AG08396 (cell line): ENCODE results near the gene CNGB1.
"Not testable (repeated sequence)": the region's sequence is repeated elsewhere in the genome, so short reads cannot be mapped to it uniquely, and the experiment has no call there.

Experiments
- DNase-seq: peaks from one replicate; pipeline ENCODE4 v3.0.0; 2012; ENCODE audit warnings: low spot score, mixed read lengths

CNGB1 gene

DNA sequence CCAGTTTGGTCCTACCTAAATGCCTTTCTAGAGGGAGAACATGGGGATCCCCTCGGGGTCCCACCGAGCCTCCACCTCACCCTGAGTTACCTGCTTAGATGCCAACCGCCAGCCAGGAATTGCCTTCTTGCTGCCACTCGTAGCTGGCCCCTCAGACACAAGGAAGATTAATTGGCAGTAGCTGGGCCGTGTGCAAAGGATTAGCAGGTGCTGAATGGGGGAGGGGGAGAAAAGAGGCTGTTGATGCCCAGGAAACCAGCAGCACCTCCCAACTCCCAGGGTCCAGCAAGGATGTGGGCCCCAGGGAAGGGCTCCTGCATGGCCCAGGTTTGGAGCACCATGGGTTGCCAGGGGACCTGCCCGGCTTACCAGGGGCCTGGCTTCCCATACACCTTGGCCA lies at the start of gene CNGB1:
TSS of gene CNGB1 (minus strand) at position 159 of the 400 bp plus-strand sequence. CDS start 3,842 bp downstream, outside the sequence.
- no peak for DNase-seq

DNA sequence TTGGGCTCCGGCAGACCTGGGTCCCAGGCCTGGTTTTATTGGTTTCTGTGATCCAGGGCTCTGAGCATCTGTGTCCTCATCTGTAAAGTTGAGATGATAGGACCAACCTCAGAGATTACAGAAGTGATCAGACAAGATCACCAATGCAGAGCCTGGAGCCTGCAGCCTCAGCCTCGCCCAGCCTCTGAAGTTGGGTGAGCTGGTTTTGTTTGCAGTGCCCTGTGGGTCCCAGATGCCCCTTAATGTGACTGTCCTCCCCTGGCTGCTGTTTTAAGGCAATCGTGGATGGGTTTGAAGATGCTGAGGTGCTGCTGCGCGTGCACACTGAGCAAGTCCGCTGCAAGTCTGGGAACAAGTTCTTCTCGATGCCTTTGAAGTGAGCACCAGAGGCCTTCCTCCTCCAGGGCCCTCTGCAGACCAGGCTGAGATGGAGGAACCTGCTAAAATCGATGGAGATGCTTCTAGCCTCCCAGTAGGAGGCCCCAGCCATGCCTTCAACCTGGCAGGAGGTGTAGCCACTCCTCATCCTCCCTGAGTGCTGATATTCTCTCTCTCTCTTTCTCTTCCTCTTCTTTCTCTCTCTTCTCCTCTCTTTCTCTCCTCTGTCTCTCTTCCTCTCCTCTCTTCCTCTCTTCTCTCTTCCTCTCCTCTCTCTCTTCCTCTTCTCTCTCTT lies 49.1 kb upstream of the CNGB1 start:
- DNase-seq, result no peak

DNA sequence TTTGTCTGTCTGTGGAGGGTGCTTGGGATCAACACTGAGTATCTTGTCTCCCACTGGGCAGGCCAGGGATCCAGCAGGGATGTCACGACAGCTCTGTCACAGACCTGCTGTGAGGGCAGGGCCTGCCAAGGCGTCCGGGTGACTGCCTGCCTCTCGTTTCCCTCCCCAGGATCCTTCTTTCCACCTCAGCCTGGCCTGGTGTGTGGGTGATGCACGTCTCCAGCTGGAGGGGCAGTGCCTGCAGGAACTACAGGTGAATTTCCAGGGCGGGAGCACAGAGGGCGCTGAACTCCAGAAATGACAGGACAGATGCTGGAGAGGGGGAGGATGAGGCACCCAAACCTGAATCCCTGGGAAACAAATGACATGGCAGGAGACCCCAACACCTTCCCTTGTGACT lies 47.9 kb upstream of the CNGB1 start:
- DNase-seq, result no peak

DNA sequence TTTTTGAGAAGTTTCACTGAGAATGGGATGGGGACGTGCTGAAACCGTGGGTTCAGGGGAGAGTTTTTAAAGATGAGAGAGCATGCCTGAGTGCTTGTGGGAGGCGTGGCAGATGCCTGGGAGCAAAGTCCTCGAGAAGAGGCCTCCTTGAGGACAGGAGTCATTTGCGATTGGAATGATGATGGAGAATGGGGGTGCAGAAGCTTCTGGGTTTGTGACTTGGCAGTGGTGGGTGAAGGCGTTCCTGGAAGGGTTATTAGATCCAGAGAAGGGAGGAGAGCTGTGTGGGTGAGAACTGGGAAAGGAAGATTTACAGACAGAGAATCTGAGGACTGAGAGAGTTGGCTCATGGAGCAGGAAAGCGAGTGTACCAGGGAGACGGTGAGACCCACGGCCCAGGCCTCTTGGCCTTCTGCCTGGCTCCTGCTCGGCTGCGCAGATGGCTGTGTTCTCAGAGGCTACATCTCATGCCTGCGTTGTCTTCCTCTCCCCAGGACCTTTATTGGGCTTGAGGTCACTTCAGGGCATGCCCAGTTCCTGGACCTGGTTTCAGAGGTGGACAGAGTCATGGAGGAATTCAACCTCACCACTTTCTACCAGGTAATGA lies 46.0 kb upstream of the CNGB1 start:
- DNase-seq, result no peak

DNA sequence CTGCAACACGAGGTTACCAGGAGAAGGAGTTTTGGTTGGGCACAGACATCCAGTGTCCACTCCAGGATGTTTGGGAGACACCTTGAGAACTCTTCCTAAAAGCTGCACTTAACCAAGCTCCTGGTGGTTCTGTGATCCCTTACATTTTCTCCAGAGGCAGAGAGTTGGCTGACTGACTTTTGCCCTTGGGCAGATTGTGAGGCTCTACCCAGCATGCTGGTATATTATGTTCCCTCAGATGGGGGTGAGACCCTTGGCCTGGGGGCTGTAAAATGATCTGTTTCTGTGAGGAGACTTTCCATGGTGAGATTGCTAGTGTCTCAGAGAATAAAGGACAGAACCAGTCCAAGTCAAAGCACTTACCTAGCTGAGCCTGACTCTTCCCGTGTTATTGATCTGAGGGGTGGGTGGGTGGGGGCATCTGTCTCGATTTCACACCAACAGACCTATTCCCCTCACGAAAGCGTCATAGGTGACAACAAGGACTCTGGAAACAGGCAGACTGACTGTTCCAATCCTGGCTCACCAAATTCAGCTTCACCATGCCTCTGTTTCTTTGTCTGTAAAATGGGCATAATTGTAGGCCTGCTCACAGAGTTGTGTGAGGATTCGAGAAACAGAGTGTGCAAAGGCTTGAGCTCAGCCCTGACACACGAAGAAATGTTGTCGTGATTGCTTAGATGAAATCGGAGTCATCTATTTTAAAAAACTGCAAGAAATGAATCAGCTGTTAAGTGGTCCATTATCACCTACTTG lies 42.5 kb upstream of the CNGB1 start:
- no peak for DNase-seq

DNA sequence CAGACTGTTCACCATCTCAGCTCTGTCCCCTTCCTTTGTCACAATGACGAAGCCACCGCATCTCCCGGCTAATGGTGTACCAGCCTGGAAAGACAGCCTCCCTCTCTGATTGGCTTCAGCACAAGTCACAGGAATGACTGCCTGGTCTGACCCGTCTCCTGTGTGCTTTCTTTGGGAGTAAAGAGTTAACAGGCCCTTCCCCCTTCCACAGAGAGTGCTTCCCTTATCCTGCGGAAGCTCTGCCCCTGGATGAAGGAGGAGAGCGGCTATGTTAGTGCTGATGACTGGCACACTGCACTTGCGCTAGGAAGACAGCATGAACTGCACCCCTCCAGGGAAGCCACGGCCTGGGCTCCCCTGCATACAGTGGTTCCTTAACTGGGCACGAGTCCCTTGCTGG lies 41.6 kb upstream of the CNGB1 start:
- no peak for DNase-seq

DNA sequence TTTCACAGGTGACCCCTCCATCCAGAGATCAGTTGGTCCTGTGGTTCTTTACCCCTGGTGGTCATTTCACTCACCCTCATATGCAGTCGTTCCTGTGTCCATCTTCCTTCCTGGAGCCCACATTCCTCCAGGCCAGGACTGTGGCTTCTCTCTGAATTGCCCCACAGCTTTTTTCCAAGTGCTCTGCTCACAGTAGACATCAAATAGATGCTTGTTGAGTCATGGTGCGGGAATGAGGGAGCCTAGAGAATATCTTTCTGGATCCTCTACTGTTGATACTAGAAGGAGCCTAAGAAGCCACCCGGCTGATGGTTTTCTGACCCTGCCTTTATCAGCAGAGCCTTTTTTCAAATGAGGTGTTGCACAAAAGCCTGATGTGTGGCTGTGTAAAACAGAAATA lies 40.7 kb upstream of the CNGB1 start:
- peak; percentile 78 for DNase-seq

DNA sequence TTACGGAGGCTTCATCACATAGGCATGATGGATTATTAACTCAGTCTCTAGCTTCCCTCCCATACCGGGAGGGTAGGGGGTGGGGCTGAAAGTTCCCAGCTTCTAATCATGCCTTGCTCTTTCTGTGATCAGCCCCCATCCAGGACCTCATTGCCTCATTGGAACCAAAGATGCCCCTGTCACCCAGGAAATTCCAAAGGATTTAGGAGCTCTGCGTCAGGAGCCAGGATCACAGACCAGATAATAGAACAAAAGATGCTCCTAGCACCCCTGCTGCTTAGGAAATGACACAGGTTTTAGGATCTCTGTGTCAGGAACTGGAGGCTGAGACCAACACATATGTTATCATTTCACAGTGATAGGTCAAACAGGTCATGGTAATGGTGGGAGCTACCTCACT lies 40.0 kb upstream of the CNGB1 start:
- DNase-seq, result no peak

DNA sequence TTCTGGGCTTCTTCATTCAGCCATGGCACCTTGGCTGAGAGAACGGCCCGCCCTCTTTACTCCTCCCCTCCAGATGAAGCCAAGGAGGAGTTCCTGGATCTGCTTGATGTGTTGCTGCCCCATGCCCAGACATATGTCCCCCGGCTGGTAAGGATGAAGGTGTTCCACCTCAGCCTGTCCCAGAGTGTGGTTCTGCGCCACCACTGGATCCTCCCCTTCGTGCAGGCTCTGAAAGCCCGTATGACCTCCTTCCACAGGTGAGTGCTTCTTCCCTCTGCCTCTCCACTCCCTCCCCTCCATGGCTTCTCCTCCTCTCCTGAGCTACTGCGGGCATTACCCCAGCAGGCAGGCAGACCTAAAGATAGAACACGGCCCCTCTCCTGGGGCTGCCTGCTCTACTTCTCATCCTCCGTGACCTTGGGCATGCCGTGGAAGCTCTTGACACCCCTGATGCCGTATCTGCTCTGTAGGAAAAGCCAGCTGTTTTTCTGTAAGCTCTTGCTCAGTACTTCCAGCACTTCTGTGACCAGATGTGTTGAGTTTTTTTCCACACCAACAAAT lies 39.0 kb upstream of the CNGB1 start:
- DNase-seq, result no peak

DNA sequence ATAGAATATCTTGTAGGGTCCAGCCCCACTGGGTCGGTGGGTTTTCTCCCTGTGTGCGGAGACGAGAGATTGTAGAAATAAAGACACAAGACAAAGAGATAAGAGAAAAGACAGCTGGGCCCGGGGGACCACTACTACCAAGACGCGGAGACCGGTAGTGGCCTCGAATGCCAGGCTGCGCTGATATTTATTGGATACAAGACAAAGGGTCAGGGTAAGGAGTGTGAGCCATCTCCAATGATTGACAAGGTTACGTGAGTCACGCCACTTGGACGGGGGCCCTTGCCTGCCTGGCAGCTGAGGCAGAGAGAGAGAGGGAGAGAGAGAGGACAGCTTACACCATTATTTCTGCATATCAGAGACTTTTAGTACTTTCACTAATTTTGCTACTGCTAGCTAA lies 33.8 kb upstream of the CNGB1 start:
- DNase-seq, result not testable (repeated sequence)

DNA sequence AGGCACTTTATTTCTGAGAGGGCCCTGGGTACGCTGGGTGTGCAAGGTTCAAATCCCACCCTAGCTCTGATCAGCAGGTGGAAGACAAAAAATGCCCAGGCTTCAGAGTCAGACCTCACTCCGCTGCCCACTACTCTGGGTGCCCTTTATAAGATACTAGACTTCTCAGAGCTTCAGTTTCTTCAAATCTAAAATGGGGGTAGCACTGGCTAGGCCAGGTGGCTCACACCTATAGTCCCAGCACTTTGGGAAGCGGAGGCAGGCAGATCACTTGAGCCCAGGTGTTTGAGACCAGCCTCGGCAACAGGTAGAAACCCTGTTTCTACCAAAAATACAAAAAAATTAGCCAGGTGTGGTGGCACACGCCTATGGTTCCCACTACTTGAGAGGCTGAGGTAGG lies 32.0 kb upstream of the CNGB1 start:
- DNase-seq, result no peak

DNA sequence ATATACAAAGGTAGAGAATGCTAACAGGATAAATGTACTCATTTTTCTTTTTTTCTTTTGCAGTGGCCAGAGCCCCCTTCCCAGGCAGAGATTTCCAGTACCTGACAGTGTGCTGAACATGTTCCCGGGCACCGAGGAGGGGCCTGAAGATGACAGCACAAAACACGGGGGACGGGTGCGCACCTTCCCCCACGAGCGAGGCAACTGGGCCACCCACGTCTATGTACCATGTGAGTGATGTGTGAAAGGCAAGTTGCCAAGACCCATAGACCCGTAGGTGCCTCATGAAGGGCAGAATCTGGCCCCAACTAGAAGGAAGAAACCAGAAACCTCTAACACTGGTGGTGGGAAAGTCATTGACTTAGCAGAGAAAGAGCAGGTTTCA lies 31.5 kb upstream of the CNGB1 start:
- no peak for DNase-seq

DNA sequence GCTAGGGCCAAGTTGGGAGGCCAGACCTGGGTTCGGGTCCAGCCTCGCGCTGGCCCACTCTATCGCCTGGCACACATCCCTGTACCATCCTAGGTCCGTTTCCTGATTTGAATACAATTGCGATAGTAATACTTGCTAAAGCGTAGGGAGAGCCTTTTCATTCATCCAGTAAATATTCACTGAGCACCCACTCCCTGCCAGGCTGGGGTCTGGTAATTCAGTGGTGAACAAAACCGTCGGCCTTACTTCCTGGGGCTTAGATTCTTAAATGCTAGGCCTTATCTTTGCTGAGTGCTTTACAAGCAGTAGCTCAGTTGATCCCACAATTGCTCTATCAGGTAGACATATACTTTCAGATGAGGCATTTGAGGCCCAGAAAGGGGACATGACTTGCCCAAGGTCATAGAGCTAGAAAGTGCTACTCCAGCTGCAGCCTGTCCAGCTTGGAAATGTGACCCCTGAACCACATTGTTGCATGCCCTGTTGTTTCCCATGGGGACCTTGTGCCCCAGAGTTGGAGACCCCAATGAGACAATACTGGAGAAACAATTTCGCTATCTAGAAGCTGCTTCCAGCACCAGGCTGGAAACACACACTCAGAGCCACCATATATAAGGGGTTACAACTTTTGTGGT lies 31.0 kb upstream of the CNGB1 start:
- DNase-seq, result no peak

DNA sequence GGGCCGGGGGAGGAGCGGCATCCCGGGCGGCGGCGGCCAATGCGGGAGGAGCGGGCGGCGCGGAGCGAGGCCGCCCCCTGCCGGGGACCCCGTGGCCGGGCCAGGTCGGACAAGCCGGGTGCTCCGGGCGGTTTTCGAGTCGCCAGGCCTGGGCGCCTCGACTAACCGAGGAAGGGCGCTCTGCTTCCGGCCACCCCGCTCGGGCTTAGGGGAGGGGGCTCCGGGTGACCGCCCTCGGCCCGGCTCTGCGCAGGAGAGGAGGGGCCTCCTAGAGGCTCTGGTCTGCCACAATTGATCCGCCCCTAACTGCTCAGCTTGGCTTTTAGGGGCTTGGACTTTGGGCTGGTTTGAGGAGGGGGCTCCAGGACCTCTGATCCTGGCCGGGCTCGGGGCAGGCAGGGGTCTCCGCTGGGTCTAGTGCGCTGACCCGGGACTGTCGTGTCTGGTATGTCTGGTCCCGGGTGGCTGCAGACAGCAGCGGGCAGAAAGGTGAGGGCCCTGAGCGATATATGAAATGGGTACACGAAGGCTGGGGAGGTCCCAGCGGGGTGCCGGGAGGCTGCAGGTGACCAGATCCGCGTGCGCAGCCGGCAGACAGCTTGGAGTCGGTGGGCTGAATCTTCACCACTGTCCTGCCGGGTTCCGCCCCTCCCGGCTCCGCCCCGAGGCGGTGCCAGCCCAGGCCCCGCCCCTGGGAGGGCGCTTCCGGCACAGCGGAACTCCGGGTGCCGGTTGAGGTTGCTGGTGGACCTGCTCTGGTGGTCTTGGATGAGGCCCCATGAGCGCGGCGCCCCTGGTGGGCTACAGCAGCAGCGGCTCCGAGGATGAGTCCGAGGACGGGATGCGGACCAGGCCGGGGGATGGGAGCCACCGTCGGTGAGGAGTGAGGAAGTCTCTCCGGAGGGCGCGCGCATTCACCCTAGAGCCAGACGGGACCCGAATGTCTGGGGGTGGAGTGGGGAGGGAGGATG lies 30.1 kb upstream of the CNGB1 start, which contains the start of gene USB1:
TSS of gene USB1 (plus strand) at position 702 of the 971 bp plus-strand sequence. CDS start at position 779, 77 bp downstream.
- DNase-seq, result peak; percentile 97

DNA sequence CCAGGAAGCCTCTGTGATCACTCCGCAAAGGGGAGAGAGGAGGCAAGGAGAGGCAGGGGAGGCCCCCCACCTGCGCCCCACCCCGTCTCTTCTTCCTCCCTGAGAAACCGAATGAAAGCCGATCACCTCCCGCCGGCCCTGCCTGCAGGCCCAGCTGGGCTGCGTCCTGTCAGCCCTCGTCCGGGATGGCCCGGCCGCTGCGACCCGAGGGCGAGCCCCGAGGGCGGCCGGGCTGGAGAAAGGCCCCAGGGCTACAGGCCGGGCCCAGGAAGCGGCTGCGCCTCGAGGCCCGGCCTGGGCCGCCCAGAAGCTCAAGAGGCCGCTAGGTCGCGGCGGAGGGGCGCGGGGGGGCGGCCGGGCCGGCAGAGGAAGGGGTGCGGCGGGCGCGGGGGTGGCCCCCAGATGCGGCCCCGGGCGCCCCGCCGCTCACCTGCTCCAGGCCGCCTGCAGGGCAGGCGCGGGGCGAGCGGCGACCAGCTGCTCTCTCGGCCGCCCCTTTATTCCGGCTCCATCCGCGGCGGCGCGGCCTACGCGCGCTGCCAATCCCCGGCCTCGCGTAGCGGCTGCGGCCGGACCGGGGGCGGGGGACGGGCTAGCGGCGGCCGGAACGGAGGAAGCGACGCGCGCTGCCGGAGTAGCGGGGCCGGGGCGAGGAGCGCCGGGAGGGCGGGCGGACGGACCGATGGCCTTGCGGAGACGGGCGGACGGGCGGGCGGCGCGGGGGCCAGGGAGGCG lies 29.2 kb upstream of the CNGB1 start, which contains the start of gene ZNF319:
TSS of gene ZNF319 (minus strand) at position 702 of the 735 bp plus-strand sequence. CDS start 2,407 bp downstream, outside the sequence.
- peak; percentile 69 for DNase-seq

DNA sequence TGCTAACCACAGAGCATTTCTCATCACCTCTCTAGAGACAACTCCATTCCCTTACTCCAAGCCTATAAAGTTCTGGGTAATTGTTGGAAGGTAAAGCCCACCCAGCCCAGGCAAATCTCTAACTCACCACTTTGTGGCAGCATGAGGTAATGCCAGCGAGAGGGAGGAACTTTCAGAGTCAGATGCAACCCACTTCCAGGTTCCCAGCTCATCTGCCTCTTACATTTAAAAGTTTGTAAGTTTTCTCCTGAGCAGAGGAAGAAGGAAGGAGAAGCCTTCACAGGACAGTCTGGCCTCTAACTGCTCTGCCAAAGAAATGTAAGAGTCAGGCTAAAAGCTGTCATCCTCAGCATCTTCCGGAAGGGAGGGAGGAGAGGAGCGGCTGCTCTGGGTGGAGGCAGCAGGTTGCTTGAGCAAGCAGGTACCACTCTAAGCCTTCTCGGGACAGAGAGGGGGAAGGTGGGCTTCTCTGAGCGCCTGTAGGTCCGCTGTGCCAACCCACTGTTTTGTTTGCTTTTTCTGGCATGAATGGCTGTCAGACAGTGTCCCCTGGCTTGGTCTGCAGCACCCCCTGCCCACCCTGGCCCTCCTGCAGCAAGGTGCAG lies 28.5 kb upstream of the CNGB1 start:
- DNase-seq, result peak; percentile 47

DNA sequence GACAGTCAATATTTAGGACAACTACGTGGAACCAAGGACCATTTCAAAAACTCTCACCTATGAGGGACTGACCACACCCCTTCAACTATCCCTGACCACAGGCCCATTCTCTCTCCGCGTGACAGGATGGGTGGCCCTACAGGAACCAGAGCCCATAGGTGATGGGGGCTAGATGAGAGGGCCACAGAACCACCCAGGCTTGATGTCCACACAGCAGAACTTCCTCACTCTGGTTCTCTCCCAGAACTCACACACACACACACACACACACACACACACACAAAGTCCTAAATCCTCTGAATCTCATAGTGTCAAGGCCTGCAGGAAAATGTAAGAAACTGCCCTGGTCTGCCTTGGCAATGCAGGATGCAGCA lies 28.1 kb upstream of the CNGB1 start:
- no peak for DNase-seq

DNA sequence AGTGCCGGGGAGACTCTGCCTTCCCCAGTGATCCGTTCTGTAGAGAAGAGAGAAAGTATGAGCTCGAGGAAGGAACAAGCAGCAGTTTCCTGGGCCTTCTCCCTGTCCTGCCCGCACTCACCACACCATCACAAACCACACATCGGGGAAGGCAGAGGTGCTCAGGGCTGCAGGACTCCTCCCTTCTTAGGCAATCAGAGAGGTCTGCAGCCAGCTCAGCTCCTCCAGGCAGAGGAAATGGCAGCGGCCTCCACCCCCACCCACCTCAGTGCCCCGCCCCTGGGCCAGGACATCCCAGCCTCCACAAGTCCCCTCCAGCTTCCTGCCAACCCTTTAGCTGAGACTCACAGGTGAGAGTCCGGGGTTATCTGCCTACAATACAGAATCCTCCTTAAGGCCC lies 27.6 kb upstream of the CNGB1 start:
- no peak for DNase-seq

DNA sequence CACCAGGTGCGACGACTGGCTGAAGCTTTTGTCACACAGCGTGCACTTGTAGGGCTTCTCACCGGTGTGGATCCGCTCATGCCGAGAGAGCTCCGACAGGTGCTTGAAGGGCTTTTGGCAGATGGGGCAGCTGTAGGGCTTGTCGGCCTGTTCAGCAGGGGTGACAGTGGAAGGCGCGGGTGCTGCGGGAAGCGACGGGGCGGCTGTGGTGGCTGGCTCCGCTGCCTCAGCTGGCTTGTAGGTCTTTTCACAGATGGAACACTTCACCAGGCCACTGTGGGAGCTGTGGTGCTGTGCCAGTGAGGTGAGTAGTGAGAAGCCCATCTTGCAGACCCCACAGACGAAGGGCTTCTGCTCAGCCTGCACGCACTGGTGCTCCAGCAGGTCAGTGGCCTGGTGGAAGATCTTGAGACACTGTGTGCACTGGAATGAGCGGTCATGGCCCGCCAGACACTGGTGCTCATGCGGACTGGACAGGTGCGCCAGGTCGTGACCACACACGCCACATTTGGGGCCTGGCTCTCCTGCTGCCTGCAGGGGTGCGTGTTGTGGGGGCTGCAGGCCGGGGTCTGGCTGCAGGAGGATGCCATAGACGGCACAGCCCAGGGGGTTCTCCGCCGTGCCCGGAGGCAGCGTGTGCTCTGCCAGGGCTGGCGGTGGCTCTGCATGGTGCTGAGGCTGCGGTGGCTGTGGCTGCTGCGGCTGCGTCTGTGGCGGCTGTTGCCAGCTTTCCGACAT lies 26.8 kb upstream of the CNGB1 start:
- DNase-seq, result no peak
